NK-92 treated with Interleukin-12 subunit alpha and Interleukin-12 subunit beta, amount 100 ng/mL, for 24 hours (cell line): Measurements from ENCODE around the gene ACBD4.

Experiments
- DNase-seq: peaks from one replicate; lab custom pipeline; 2025; lab: John Stamatoyannopoulos, UW

The ACBD4 gene

DNA sequence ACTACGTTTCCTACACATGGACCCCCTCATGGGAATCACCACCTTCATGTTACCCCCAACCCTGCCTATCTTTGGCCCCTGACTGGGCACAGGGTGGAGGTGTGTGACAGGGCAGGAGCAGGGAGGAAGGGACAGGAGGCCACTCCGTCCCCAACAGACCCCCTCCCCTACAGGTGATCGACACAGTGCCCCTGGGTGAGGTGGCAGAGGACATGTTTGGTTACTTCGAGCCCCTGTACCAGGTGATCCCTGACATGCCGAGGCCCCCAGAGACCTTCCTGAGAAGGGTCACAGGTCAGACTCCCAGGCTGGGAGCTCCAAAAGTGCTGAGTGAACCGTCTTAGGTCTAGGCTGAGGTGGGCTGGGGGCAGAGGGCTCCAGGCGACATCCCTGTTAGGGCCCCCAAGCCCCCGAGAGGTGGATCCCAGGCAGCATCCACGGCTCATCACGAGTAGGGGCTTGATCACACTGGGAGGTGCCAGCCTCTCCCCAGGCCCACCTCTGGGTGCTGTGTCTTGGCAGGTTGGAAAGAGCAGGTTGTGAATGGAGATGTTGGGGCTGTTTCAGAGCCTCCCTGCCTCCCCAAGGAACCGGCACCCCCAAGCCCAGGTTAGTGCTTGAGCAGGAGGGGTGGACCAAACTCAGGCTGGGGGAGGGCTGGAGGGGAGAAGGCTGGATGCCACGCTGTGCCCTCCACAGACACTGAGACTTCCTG, 1.5 kb downstream of the ACBD4 start:
- no peak for DNase-seq

DNA sequence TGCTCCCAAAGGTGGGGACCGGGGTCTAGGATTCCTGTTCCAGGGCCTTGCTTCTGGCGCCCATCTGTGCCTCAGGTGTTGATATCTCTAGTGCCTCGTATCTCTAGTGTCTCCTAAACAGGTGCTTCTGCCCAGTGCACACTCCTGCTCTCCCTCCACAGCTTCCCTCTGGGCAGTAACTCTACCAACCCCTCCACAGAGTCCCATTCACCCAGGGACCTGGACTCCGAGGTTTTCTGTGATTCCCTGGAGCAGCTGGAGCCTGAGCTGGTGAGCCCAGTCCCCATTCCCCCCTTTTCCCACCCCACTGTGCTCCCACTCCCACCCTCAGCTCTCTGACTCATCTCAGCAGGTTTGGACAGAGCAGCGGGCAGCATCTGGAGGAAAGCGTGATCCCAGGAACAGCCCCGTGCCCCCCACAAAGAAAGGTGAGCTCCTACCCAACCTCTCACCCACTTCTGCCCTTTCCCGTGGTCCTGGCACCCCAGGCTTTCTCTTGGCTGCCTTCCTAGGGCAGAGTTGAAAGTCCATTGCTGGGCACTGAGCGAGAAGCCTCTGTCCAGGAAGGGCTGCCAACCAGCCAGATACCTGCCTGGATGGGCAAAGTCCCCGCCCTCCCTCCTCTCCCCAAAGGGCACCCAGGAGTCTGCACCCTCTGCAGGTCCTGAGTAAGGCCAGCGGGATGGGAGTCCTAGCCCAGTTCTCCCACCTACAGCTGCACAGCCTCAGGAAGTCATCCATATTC, 2.2 kb downstream of the ACBD4 start:
- no peak for DNase-seq

DNA sequence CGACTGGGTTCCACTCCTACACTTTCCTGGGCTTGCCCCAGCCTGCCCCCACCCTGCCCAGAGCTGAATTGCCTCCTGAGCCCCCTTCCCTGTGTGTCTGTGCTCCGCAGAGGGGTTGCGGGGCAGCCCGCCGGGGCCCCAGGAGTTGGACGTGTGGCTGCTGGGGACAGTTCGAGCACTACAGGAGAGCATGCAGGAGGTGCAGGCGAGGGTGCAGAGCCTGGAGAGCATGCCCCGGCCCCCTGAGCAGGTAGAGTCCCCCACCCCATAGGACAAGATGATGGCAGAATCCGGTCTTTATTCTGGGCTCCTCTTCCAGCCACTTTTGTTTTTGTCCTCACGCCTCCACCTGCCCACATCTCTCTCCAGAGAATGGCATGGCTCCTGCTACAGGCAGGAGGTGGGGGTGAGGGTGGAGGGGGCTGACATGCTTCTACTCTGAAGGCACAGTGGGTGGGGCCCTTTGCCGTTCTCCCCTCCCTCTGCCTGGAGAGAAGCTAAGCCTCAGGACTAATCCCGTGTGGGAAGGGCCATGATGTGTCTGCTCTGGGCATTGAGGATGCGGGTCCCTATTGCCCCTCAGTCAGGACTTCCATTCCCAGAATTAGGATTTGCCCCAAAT, 3.5 kb downstream of the ACBD4 start:
- no peak for DNase-seq

DNA sequence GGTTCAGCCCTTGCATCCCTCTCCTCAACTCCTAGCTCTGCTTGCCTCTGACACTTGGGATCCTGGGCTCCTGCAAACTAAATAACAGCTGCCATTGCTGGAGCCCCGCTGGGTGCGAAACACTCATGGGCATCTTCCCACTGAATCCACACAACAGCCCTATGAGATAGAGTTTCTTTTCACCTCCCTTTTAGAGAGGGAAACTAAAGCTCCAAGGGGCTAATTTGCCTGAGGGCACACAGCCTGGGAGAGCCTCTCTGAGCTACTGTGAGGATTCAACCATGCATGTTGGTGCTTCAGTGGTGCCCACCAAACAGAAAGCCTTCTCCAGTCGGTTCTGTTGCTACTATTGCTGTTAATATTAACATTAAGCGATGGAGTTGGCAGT, 4.0 kb downstream of the ACBD4 start:
- no peak for DNase-seq

DNA sequence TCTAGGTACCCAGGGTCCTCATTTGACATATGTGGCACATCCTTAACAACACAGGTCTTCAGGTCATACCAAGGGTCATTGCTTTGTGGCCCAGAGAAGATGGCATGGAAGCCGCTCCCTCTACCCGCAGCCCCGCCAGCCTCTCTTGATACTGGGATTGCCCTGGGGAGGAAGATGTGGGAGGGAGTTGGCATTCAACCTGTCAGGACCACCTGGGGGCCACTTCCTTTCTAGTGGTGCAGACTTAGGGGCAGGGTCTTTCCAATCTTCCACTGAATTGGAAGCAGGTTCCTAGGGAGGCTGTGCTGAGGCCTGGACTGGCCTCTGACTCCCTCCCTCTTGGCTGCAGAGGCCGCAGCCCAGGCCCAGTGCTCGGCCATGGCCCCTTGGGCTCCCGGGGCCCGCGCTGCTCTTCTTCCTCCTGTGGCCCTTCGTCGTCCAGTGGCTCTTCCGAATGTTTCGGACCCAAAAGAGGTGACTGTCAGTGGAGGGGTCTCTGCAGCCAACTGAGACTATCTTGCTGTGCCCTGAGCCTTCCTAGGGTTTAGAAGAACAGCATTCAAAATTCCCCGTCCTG, 7.7 kb downstream of the ACBD4 start:
- no peak for DNase-seq

DNA sequence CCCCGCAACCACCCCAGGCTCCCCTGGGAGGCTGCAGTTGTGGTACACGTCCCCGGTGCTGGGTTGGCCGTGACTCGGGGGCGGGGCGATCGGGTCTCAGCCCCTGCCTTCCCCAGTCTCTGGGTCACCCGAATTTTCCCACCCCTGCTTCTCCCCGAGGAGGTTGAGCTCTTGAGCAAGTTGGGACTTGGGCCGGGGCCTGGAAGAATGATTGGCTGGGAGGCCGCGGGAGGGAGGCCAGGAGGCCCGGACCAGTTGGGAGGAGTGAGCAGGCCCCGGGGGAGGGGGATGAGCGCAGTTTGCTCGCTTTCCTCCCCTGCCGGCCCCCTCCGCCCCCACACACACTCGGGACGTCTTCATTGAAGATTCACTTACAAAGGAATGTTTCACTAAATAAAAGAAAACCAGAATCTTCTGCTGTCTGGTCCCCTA, 8.3 kb downstream of the ACBD4 start:
- no peak for DNase-seq

DNA sequence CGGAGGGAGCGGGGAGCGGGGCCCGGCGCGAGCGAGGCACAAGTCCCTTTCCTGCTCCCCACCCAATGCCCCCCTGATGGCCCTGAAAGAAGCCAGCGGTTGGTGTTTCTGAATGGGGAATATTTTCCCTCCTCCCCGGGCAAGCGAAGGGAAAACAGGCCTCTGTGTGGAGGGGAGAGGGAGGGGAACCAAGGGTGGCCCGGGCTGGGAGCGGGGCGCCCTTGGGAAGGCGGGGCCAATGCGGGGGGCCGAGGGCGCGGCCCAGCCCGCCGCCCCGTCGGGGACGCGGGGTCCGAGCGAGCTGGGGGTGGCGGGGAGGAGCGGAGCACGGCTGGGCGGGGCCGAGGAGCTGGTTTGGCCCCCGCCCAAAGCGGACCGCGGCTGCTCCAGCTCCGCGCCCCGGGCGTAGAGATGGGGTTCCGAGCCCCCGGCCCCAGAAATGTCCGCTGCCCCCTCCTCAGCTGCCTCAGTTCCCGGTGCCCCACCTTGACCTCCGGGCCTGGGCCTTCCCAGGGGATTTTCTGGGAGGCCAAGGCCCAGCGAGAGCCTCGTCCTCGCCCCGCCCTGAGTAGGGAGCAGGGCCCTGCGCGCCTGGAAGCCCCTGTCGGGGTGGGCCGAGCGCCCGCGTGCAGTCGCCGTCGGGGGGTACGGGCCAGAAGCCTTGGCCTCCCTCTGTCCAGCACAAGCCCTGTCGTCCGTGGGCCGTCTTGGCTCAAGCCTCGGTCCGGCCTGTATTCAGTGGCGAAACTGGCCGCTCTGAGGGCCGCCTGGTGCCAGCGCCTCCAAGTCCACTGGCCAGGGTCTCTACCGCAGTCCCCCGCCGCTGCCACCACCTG, 8.9 kb downstream of the ACBD4 start:
- DNase-seq: no peak

DNA sequence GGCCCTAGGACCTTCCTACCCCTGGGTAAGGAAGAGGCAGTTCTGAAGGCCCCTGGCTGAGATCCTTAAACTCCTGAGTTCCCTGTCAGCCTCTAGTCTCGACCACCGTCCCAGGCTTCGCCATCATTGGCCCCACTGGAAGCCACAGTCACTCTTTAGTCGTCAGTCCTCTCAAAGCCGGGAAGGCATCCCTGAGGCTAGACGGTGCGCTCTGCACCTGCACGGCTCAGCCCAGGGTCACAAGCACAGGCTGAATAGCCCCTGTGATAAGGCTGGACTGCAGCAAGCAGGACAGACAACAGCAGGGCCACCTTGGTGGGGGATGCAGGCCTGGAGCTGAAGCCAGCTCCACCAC, 9.5 kb downstream of the ACBD4 start:
- no peak for DNase-seq

DNA sequence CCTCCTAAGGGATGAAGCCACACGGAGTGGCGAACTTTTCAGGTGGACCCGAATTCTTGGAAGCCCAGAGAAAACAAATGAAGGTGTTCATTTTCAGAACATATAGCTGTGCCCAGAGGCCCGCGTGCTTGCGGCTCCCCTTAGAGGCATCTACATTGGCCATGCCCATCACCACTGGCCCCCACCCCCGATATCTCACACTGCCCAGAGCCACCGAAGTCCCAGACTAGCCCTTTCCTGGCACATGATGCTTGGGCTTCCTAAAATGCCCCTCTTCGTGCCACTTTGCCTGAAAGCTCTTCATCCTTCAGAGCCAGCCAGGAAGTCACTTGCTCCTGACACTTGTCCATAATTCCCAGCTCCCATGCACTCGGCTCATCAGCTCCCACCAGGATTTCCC, 10.7 kb downstream of the ACBD4 start:
- no peak for DNase-seq

DNA sequence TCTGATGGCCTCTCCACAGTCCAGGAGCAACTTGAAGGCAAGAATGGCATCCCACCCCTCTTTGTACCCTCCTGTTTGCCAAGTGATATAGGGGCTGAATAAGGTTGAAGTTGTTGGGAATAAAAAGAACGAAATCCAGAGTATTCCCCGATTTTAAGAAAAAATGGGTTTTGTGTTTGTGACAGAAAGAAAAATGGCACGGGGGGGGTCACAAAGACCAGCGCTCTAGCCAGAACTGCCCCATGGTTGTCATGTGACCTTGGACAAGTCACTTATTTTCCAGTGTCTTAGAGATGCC, 11.1 kb downstream of the ACBD4 start:
- no peak for DNase-seq

DNA sequence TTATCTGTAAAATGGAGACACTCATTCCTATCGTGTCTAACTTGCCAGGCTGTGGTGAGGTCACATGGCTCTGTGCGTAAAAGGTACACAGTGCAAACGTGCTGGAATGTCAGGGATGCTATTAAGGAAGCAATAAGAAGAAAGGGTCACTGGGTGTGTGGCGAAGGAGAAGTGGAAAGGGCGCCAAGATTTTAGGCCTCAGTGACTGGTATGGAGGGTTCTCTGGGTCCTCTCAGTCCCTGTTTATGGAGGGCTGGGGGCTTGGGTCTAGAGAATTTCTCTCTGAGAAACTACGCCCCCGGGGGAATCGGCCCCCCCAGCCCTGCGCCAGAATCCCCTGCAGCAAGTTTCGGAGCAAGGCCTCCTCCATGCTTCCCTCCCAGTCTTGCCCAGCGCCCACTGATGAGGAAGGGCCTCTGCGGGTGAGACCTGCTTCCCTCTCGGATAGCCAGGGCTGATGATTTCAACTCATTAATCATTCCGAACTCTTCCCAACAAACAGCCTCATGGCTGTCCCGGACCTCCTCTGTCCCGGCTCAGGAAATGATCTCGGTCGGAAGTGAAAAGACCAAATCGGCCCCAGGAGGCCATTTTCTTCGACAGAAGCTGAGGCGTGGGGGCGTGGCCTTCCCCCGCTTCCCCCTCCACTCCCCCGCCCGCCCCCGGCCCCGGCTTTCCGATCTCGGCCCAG, 11.5 kb downstream of the ACBD4 start:
- DNase-seq: peak; percentile 87

DNA sequence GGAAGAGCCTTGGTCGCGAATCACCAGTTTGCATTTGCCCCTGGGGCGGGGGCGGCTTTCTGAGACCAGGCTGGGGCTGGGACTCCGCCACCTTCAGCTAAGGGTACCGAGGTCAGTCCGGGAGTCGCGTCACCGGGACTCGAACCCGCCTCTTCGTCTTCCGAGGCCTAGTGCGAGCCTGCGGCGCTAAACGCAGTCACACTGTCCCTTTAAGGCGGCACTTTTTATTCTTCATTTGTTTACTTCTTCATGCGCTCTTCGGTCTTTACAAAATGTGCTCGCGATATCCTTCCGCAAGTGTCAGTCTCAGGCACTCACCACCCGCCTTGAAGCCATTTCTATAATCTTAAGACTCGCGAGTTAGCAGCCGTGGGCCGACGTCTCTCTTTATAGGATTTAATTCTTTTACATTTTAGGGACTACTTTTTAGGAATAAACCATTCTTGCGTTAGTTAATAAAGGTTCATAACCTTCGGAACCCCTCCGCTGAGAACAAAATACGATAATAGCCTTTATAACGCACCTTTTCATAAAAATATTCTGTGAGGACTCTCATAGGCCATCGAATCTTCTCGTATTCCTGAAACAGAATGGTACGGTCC, 12.2 kb downstream of the ACBD4 start:
- DNase-seq: peak; percentile 87

DNA sequence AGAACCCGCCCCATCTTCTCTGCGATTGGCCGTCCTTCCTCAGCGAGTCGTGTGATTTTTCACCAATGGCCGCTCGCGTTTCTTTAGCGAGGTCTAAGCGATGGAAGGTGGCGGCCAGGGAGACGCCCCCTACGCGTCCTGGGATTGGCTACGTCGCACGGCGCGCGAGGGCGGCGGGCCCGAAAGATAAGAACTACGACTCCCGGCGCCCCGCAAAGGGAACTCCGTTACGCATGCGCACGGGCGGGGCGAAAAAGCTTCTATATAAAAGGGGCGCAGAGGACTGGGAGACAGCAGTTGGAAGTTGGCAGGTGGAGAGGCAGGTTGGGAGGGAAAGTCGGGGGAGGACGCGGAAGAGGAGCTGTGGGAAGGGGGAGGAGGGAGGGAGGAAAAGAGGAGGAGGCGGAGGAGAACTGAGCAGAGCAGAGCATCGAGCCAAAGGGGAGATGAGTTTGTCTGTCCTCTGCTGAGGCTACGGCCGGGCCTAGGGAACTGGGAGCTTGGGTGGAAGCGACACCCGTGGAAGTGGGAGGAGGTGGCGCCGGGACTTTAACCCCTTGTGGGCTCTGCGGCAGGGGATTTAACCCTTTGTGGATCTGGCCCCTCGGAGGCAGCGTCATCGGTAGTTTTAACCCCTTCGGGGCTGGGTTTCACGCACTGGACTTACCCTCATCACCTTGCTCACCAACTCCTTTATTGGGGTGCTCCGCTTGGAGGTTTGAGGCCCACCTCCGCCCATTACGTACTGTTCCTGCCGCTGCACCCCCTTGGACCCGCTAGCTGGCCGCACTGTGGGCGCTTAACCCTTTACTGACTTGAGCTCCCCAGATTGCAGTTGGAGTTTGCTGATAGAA, 12.9 kb downstream of the ACBD4 start, which contains the start of gene HEXIM1:
HEXIM1 (plus strand) TSS at position 293 of the 854 bp plus-strand sequence. CDS start 716 bp downstream, outside the sequence.
- peak; percentile 99 for DNase-seq

DNA sequence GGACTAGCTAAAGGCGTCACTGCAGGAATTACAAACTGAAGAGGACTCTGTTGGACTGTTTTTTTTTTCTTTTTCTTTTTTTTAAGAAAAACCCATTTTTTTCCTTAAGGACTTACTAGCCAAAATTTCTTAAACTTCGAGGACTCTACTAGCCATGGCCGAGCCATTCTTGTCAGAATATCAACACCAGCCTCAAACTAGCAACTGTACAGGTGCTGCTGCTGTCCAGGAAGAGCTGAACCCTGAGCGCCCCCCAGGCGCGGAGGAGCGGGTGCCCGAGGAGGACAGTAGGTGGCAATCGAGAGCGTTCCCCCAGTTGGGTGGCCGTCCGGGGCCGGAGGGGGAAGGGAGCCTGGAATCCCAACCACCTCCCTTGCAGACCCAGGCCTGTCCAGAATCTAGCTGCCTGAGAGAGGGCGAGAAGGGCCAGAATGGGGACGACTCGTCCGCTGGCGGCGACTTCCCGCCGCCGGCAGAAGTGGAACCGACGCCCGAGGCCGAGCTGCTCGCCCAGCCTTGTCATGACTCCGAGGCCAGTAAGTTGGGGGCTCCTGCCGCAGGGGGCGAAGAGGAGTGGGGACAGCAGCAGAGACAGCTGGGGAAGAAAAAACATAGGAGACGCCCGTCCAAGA, 13.7 kb downstream of the ACBD4 start:
- DNase-seq: peak; percentile 83

DNA sequence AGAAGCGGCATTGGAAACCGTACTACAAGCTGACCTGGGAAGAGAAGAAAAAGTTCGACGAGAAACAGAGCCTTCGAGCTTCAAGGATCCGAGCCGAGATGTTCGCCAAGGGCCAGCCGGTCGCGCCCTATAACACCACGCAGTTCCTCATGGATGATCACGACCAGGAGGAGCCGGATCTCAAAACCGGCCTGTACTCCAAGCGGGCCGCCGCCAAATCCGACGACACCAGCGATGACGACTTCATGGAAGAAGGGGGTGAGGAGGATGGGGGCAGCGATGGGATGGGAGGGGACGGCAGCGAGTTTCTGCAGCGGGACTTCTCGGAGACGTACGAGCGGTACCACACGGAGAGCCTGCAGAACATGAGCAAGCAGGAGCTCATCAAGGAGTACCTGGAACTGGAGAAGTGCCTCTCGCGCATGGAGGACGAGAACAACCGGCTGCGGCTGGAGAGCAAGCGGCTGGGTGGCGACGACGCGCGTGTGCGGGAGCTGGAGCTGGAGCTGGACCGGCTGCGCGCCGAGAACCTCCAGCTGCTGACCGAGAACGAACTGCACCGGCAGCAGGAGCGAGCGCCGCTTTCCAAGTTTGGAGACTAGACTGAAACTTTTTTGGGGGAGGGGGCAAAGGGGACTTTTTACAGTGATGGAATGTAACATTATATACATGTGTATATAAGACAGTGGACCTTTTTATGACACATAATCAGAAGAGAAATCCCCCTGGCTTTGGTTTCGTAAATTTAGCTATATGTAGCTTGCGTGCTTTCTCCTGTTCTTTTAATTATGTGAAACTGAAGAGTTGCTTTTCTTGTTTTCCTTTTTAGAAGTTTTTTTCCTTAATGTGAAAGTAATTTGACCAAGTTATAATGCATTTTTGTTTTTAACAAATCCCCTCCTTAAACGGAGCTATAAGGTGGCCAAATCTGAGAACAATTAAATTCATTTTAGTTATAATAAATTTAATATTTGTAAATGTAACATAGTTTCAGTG, 14.5 kb downstream of the ACBD4 start:
- DNase-seq: no peak

DNA sequence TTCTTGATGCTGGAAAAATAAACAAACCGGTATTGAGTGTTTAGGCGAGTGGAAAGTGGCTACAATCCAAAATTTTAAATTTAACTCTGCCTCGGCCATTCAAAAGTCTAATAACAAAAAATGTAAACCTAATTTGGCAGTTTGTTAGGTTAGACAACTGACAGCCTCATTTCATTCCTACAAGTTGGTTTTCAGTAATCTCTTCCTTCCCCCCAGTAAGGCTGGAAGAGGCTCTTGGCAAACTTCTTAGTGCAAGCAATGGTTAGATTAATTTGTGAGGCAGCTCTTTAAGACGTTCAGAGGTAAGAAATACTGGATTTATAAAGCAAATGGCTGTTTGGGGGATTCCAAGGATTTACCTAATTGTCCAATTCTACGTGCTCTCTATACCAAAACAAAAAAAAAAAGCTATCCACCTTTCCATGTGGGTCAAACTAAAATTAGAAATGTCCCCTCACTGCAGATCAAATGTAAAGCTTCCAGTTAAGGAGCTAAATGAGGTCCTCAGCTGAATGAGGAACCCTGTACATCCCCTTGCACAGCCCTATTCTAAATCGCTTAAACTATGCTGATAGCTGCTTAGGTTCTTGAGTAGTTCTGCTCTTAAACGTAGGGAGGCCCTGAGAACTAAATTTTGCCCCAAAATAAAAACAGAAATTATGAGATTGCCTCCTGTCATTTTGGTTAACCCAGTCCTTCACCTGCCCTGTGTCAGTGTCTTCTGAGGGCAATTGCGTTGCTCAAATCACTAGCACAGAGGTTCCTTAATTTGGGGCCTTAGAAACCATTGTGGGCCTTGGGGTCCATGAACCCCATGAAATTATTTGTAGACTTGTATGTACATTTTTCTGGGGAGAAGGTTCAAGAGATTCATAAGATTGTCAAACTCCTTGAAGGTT, 15.7 kb downstream of the ACBD4 start:
- DNase-seq: no peak

DNA sequence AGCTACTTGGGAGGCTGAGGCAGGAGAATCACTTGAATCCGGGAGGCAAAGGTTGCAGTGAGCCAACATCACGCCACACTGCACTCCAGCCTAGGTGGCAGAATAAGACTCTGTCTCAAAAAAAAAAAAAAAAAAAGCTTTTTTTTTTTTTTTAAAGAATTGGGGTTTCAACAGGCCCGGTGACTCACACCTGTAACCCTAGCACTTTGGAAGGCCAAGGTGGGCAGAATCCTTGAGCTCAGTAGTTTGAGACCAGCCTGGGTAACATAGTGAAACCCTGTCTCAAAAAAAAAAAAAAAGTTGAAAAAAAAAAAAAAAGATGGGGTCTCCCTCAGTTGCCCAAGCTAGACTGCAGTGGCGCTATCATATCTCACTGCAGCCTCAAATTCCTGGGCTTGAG, 19.5 kb downstream of the ACBD4 start:
- DNase-seq: no peak
